ENCODE data around the gene EIF1.
"Not testable (repeated sequence)": the region's sequence is repeated elsewhere in the genome, so short reads cannot be mapped to it uniquely, and the experiment has no call there.

GRCh38 chr17:41685753-41686152 lies 2.9 kb upstream of the EIF1 start:
- TF ChIP-seq CTCF, POLR2A (IDR thresholded peaks at IDR 0.05): not testable (repeated sequence)
